Measurements from ENCODE around the gene SPDYE2.
"Not testable (repeated sequence)": the region's sequence is repeated elsewhere in the genome, so short reads cannot be mapped to it uniquely, and the experiment has no call there.

DNA sequence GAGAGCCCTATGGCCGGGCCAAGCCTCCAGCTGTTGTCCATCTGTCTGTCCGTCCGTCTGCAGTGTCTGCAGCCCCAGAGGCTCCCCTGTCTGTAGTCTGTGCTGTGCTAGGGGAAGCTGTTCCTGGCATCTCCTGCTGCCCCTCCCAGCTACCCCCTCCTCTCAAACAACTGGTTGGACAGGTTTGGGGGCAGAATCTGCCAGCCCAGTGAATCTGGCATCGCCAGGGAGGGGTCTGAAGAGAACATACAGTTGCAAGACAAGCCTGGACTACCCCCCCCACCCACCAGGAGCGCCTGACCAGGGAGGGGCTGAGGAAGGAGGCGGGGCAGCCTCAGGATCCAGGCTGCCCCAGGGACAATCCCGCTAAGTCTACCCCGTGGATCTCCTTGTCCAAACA is 7.4 kb upstream of the SPDYE2 start, which contains the start of gene UPK3BL2:
- TF ChIP-seq CEBPB (IDR thresholded peaks at IDR 0.05); TCF12 (IDR thresholded peaks at IDR 0.05; ENCODE audit: low read depth); TEAD4 (IDR thresholded peaks at IDR 0.05); EGR1 (IDR thresholded peaks at IDR 0.05); CREB1 (IDR thresholded peaks at IDR 0.05; ENCODE audit: low read depth); YY1 (IDR thresholded peaks at IDR 0.05; ENCODE audit: low read depth); NFIC (IDR thresholded peaks at IDR 0.05); EP300 (IDR thresholded peaks at IDR 0.05; ENCODE audit: borderline replicate concordance): not testable (repeated sequence)
- TF ChIP-seq, protein P1, sequence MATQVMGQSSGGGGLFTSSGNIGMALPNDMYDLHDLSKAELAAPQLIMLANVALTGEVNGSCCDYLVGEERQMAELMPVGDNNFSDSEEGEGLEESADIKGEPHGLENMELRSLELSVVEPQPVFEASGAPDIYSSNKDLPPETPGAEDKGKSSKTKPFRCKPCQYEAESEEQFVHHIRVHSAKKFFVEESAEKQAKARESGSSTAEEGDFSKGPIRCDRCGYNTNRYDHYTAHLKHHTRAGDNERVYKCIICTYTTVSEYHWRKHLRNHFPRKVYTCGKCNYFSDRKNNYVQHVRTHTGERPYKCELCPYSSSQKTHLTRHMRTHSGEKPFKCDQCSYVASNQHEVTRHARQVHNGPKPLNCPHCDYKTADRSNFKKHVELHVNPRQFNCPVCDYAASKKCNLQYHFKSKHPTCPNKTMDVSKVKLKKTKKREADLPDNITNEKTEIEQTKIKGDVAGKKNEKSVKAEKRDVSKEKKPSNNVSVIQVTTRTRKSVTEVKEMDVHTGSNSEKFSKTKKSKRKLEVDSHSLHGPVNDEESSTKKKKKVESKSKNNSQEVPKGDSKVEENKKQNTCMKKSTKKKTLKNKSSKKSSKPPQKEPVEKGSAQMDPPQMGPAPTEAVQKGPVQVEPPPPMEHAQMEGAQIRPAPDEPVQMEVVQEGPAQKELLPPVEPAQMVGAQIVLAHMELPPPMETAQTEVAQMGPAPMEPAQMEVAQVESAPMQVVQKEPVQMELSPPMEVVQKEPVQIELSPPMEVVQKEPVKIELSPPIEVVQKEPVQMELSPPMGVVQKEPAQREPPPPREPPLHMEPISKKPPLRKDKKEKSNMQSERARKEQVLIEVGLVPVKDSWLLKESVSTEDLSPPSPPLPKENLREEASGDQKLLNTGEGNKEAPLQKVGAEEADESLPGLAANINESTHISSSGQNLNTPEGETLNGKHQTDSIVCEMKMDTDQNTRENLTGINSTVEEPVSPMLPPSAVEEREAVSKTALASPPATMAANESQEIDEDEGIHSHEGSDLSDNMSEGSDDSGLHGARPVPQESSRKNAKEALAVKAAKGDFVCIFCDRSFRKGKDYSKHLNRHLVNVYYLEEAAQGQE (IDR thresholded peaks at IDR 0.05; ENCODE audit: low read depth) = not testable (repeated sequence)
